GM19452 (cell line): ENCODE data around the gene BABAM2.
"Not testable (repeated sequence)": the region's sequence is repeated elsewhere in the genome, so short reads cannot be mapped to it uniquely, and the experiment has no call there.

ENCODE experiments used
- ATAC-seq: cut with Tn5 transposase; IDR thresholded peaks from one replicate; pipeline ENCODE4 v1.9.1; 2021; ENCODE audit not compliant: unreplicated experiment

Gene BABAM2

GRCh38 chr2:27972311-27972710 is 81.8 kb downstream of the BABAM2 start:
- ATAC-seq = no peak

- no peak for ATAC-seq
Measured at GRCh38 chr2:27973592-27973991, 83.1 kb downstream of the BABAM2 start.

GRCh38 chr2:27976308-27976707 is 85.8 kb downstream of the BABAM2 start:
- no peak for ATAC-seq

- ATAC-seq = no peak
Measured at GRCh38 chr2:27977731-27978312, 87.3 kb downstream of the BABAM2 start.

GRCh38 chr2:27978761-27979160 is 88.2 kb downstream of the BABAM2 start:
- ATAC-seq = not testable (repeated sequence)

GRCh38 chr2:27980242-27980641 is 89.7 kb downstream of the BABAM2 start:
- no peak for ATAC-seq

GRCh38 chr2:27984153-27984552 is 93.6 kb downstream of the BABAM2 start:
- ATAC-seq = no peak

GRCh38 chr2:27988306-27988705 is 97.8 kb downstream of the BABAM2 start:
- no peak for ATAC-seq

GRCh38 chr2:27988718-27989117 is 98.2 kb downstream of the BABAM2 start:
- no peak for ATAC-seq

- no peak for ATAC-seq
Measured at GRCh38 chr2:27989149-27989548, 98.6 kb downstream of the BABAM2 start.

- no peak for ATAC-seq
Measured at GRCh38 chr2:27990030-27990590, 99.6 kb downstream of the BABAM2 start.

GRCh38 chr2:27991146-27991545 is 100.6 kb downstream of the BABAM2 start:
- ATAC-seq = no peak

- no peak for ATAC-seq
Measured at GRCh38 chr2:27992787-27993401, 102.4 kb downstream of the BABAM2 start.

GRCh38 chr2:27993402-27993787 is 102.9 kb downstream of the BABAM2 start:
- no peak for ATAC-seq

GRCh38 chr2:27993950-27994728 is 103.6 kb downstream of the BABAM2 start:
- ATAC-seq = no peak

- no peak for ATAC-seq
Measured at GRCh38 chr2:27996156-27996922, 105.8 kb downstream of the BABAM2 start.

- no peak for ATAC-seq
Measured at GRCh38 chr2:28000287-28000686, 109.8 kb downstream of the BABAM2 start.

GRCh38 chr2:28002181-28002580 is 111.7 kb downstream of the BABAM2 start:
- no peak for ATAC-seq

GRCh38 chr2:28004086-28004485 is 113.6 kb downstream of the BABAM2 start:
- no peak for ATAC-seq

GRCh38 chr2:28009732-28010131 is 119.2 kb downstream of the BABAM2 start:
- no peak for ATAC-seq

- ATAC-seq = no peak
Measured at GRCh38 chr2:28011322-28011737, 120.8 kb downstream of the BABAM2 start.
